OCI-LY1 (cell line): Measurements from ENCODE around the gene RUVBL2.

Experiments used
- CTCF ChIP-seq: fragments of 200-600 bp; sonication (generic), shearing (Covaris generic); IDR thresholded peaks from 2 replicates; pipeline ENCODE4 v1.5.1; 2017; ENCODE audit warnings: mild to moderate bottlenecking, antibody characterized with exemption, low read length, moderate library complexity, mixed read lengths
- EZH2 ChIP-seq: fragments of 200-600 bp; sonication (generic), shearing (Covaris generic); IDR thresholded peaks from 2 replicates; pipeline ENCODE4 v1.8.0; 2017; ENCODE audit warnings: borderline replicate concordance, mixed run types, mild to moderate bottlenecking, antibody characterized with exemption, low read length, moderate library complexity, mixed read lengths

- TF ChIP-seq CTCF: no peak
- TF ChIP-seq EZH2: no peak
Measured at GRCh38 chr19:48991873-48992580, 1.7 kb upstream of the RUVBL2 start.
